ENCODE data around the gene USH2A. TPM values are rescaled to one million over a fixed set of nuclear protein-coding genes. Genes with fewer than 3 reads are reported as not detected.

The USH2A gene
- polyA plus RNA-seq, 3 donors: not detected

- no peaks in the 10 kb centered on the region for H3K79me2 ChIP-seq (ENCODE audit: insufficient read depth, low read length)
- H3K4me2 ChIP-seq (replicated peaks; ENCODE audit: extremely low read depth, low read length, poor library complexity, severe bottlenecking): no peak overlapping the region
- H3K4me1 ChIP-seq (ENCODE audit: control insufficient read depth in 1 of 2, insufficient read depth in 2 of 2, low read length in 2 of 2): no peaks in the 10 kb centered on the region
- no peak overlapping the region for H3K27ac Mint-ChIP-seq
- H3K36me3 Mint-ChIP-seq: no peaks in the 10 kb centered on the region
- no peaks in the 10 kb centered on the region for H3K36me3 ChIP-seq (replicated peaks in 1 of 2; ENCODE audit: control insufficient read depth in 1 of 2, insufficient read depth in 2 of 2, low read length in 2 of 2)
- no peaks in the 10 kb centered on the region for H4K20me1 ChIP-seq (ENCODE audit: insufficient read depth, low read length)
- intact Hi-C loops (cut with micrococcal nuclease): no loop called here
- no peak for DNase-seq
- WGBS (ENCODE audit: insufficient coverage): no CpG with 5 or more reads among the region's 3 CpGs
- H3K4me3 Mint-ChIP-seq: no peak overlapping the region
- TF ChIP-seq CTCF (IDR thresholded peaks at IDR 0.05): no peak
- H3K27me3 Mint-ChIP-seq (ENCODE audit: low read depth in 3 of 3): peaks cover 3 to 8% (median 4%) of the 10 kb centered on the region in 3 donors
- no peak overlapping the region for H3K9ac ChIP-seq (ENCODE audit: insufficient read depth, low read length, poor library complexity, severe bottlenecking)
- no peak overlapping the region for H3K4me3 ChIP-seq (replicated peaks in 1 of 3; ENCODE audit: low read depth in 2 of 3, low read length in 3 of 3)
- no peaks in the 10 kb centered on the region for H3K9me3 ChIP-seq (replicated peaks in 1 of 2; ENCODE audit: control insufficient read depth in 1 of 2, insufficient read depth in 1 of 2, low read length in 2 of 2)
- no peaks in the 10 kb centered on the region for H3K4me1 Mint-ChIP-seq
- no peak overlapping the region for H3K27ac ChIP-seq (ENCODE audit: low read depth in 1 of 2, low read length in 2 of 2)
- no peaks in the 10 kb centered on the region for H3K27me3 ChIP-seq (ENCODE audit: control insufficient read depth in 2 of 2, insufficient read depth in 2 of 2, low read length in 2 of 2)
- no peak overlapping the region for H2AFZ ChIP-seq (ENCODE audit: insufficient read depth, low read depth, low read length, poor library complexity, severe bottlenecking)
- H3K9me3 Mint-ChIP-seq: peaks cover 0 to 4% (median 2%) of the 10 kb centered on the region in 7 donors
Observed at GRCh38 chr1:215647738-215648137, 775.5 kb downstream of the USH2A start.

GRCh38 chr1:215645861-215646260 lies 777.4 kb downstream of the USH2A start:
- H3K4me2 ChIP-seq (replicated peaks; ENCODE audit: extremely low read depth, low read length, poor library complexity, severe bottlenecking): no peak overlapping the region
- TF ChIP-seq CTCF (IDR thresholded peaks at IDR 0.05): no peak
- no peak overlapping the region for H3K4me3 ChIP-seq (replicated peaks in 1 of 3; ENCODE audit: low read depth in 2 of 3, low read length in 3 of 3)
- Mint-ChIP-seq H3K4me3 (no peak overlapping the region), H3K36me3 (no peaks in the 10 kb centered on the region), H3K27me3 (ENCODE audit: low read depth in 3 of 3) (peaks cover 3 to 7% (median 4%) of the 10 kb centered on the region in 3 donors), H3K27ac (no peak overlapping the region), H3K4me1 (no peaks in the 10 kb centered on the region), H3K9me3 (peaks cover 0 to 4% (median 2%) of the 10 kb centered on the region in 7 donors)
- no peaks in the 10 kb centered on the region for H3K36me3 ChIP-seq (replicated peaks in 1 of 2; ENCODE audit: control insufficient read depth in 1 of 2, insufficient read depth in 2 of 2, low read length in 2 of 2)
- no peaks in the 10 kb centered on the region for H3K9me3 ChIP-seq (replicated peaks in 1 of 2; ENCODE audit: control insufficient read depth in 1 of 2, insufficient read depth in 1 of 2, low read length in 2 of 2)
- H3K9ac ChIP-seq (ENCODE audit: insufficient read depth, low read length, poor library complexity, severe bottlenecking): no peak overlapping the region
- no peaks in the 10 kb centered on the region for H3K27me3 ChIP-seq (ENCODE audit: control insufficient read depth in 2 of 2, insufficient read depth in 2 of 2, low read length in 2 of 2)
- no peak overlapping the region for H3K27ac ChIP-seq (ENCODE audit: low read depth in 1 of 2, low read length in 2 of 2)
- intact Hi-C loops (cut with micrococcal nuclease): no loop called here
- no peak overlapping the region for H2AFZ ChIP-seq (ENCODE audit: insufficient read depth, low read depth, low read length, poor library complexity, severe bottlenecking)
- H3K79me2 ChIP-seq (ENCODE audit: insufficient read depth, low read length): no peaks in the 10 kb centered on the region
- no peaks in the 10 kb centered on the region for H3K4me1 ChIP-seq (ENCODE audit: control insufficient read depth in 1 of 2, insufficient read depth in 2 of 2, low read length in 2 of 2)
- no peak for DNase-seq
- WGBS (ENCODE audit: insufficient coverage): no CpG with 5 or more reads among the region's 2 CpGs
- H4K20me1 ChIP-seq (ENCODE audit: insufficient read depth, low read length): no peaks in the 10 kb centered on the region
